NCI-H510A (cell line): Measurements from ENCODE around the gene SAPCD1.

Source experiments
- DNase-seq: peaks from one replicate; lab custom pipeline; 2025; lab: John Stamatoyannopoulos, UW

SAPCD1 gene

GRCh38 chr6:31750411-31751022, 11.9 kb upstream of the SAPCD1 start:
- no peak for DNase-seq

DNA sequence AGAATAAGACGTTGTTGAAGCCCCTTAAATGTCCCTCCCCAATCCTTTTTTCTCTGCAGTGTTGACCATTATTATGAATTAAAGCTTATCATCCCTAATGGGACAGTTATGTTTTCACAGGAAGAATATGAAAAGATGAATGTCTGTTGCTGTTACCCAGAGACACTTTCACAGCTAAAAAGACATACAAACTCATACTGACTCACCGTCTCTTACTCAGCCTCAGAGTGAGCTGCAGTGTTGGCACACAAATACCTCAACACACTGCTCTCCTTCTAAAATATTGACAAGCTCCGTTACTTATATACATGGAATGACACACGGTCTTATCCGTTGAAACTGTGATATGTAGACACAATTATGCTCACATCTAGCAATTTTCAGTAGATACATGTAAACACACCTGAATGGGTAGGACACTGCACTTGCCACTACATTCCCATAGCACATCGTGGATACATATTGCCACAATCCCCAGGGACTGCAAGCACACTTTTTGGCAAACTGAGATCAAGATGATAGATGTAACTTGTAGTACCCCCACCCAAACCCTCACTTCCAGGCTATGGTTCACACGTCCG, 9.6 kb upstream of the SAPCD1 start:
- no peak for DNase-seq

GRCh38 chr6:31758281-31758680, 4.2 kb upstream of the SAPCD1 start:
- no peak for DNase-seq

DNA sequence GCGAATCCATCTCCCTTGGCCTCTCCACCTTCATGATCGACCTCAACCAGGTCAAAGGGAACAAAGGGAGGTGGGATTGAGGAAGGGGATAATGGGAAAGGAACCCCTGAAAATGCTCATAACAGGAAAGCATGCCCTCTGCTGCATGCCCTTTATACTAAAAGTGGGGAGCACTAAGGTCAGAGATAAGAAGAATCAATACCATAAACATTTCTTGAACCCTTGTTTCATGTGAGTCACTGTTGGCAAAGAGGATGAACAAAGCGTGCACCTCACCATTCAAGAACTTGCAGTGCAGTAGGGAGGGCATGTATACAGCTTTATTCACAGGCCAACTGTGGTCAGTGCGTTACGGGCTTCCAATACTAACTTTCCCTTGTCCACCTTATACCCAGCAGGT, 1.7 kb upstream of the SAPCD1 start:
- DNase-seq = no peak

DNA sequence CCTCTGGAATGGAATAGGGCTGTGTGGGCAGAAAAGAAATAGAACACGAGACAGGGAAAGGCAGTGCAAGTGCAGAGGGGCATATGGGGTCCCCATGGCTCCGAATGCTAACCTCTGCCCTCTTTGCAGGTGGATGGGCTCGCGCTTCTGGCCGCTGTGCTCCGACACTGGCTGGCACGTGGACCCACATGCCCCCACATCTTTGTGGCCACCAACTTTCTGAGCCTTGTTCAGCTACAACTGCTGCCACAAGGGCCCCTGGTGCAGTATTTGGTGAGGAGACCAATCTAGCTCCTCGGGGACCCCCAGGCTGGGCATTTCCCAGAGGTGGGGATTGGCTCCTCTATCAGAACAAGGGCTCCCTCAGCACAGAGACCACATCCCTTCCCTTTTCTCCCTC, 1.1 kb upstream of the SAPCD1 start:
- no peak for DNase-seq

DNA sequence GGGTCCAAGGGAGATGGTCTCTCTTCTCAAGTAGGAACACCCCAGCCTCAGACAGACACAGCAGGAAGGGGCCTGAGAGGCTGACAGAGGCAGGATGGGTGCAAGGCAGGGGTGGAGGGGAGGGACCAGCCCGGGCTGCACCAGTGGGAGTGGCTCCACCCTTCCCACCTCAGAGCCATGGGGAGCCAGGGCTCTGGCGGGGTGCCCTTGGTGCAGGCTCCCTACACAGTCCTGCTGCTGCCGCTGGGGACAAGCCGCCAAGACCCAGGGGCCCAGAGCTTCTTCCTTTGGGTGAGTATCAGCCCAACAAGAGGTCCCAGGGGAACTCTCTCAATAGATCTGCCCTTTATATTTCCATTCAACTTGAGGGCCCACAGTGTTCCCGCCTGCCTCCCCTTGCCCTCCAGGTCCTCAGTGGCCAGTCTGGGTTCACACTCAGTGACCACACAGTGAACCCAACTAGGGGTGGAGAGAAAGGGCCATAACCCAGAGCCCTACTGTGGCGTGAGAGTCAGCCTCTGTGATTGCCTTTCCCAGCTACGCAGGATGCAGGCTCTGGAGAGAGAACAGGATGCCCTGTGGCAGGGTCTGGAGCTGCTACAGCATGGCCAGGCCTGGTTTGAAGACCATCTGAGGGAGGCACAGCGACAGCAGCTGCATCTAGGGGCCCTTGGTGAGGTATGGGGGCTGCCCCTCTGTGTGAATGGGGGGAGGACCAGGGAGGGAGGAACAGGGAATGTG, 592 bp downstream of the SAPCD1 start:
- DNase-seq = no peak

DNA sequence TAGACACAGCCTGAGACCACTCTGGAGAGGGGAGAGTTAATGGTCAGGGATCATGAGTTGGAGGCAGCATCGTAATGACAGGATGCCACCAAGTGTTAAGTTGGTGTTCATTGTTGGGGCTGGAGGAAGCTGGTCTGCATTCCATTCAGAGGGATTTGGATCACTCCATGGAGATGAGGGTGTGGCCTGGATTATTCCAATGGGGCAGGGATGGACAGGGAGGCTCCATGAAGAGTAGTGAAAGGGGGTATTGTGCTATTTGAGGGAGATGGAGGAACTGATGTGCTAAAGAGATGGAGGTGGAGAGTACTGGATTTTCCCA, 1.1 kb downstream of the SAPCD1 start:
- no peak for DNase-seq

- DNase-seq = no peak
Measured at GRCh38 chr6:31764198-31764597, 1.7 kb downstream of the SAPCD1 start.

DNA sequence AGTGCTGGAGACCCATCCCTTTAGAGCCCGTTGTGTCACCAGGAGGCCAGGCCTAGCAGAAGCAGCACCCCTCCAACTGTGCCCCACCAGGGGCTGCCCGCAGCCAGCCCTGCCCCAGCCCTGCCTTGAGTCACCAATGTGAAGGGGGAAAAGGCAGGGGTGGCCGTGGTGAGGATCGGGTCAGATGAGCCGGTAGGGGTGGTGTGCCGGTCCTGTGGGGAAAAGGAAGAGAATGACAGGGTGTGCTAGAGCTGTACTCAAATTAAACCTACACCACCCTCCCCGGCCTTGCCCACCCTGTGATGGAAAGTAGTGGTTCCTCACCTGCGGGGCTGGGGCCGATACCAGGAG, 3.1 kb downstream of the SAPCD1 start:
- DNase-seq = no peak

DNA sequence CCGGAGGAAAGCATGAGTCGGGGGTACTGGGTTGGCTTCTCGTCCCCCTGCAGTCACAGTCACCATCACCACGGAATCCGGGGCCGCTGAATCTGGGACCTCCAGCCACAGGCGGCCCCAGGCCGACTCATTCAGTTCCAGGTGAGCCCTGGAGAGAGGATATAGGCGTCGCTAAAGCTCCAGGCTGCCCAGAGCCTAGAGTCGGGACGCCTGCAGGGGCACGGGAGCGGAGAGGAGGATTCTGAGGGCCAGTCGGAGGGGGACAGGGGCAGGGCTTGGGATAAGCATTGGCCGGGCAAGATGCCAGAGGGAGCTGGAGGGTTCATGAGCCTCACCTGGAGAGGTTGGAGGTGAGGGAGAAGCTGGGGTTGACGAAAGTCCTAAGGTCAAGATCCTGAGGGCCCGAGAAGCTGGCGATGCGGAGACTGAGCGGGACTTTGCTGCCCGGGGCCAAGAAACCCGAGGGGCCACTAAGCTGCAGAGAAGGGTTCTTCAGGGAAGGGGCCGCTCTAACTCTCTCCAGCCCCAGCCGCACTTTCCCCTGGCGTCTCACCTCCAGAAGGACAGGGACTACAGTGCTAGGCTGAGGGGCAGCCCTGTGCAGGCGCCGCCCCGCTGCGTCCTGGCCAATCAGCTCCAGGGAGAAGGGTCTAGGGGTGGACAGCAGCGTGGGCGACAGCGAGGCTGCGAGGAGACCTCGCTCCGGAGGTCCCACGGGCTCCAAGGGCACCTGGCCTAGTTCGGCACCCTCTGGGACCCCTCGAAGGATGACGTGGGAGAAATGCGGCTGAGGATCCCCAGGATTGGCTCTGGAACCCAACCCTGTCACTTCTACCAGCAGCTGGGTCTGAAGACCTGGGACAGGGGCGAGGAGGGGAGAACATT, 3.7 kb downstream of the SAPCD1 start:
- DNase-seq = peak; percentile 25

DNA sequence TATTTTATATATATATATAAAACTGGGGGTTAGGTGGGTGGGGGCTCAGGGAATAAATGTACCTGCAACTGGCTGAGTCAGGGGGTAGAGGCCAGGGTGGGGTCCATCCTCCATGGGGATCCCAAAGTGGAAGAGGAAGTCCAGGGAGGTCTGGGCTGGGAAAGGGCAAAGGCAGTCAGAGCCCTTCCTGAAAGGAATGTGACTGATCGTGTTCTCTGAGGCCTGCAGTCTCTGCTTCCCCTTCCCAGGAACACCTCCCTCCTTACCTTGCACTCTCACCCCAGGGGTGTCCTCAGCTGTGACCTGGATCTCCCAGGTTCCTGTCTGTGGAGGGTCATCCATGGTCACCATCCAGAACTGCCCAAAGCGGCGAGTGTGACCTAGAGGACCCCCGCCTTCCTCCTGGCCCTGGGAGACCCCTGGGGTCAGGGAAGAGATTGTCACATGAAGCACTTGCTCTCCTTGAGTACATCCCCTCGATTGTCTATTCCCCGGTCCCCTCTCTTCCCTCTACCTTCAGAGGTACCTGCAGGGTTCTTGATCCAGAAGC, 4.7 kb downstream of the SAPCD1 start:
- DNase-seq = no peak

DNA sequence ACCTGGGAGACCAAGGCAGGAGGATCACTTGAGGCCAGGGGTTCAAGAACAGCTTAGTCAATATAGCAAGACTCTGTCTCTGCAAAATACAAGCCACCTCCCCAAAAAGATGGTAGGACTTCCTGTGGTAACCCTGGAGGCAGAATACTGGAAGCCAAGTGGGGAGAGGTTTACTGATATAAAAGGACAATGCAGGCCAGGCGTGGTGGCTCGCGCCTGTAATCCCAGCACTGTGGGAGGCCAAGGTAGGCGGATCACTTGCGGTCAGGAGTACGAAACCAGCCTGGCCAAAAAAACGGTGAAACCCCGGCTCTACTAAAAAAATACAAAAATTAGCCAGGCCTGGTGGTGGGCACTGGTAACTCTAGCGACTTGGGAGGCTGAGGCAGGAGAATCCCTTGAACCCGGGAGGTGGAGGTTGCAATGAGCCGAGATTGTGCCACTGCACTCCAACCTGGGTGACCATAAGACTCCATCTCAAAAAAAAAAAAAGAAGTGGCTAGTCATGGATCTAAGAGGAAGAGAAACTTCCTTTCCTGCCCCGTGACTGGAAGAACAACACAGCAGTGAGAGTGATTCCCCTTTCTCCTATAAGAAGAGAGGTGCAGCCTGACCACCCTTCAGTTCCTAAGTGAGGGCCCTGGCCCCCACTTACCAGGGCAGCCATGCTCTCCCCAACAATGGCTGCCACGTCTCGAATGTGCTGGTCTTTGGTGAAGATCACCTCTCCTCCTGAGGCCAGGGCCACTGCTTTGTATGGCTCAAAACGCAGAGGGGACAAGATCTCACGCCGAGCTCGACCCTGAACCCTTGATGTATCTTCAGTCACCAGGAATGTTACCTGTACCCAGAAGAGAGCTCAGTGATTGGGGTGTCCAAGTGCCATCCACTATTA, 6.2 kb downstream of the SAPCD1 start:
- DNase-seq = no peak

- peak; percentile 33 for DNase-seq
Measured at GRCh38 chr6:31769684-31770371, 7.4 kb downstream of the SAPCD1 start.

DNA sequence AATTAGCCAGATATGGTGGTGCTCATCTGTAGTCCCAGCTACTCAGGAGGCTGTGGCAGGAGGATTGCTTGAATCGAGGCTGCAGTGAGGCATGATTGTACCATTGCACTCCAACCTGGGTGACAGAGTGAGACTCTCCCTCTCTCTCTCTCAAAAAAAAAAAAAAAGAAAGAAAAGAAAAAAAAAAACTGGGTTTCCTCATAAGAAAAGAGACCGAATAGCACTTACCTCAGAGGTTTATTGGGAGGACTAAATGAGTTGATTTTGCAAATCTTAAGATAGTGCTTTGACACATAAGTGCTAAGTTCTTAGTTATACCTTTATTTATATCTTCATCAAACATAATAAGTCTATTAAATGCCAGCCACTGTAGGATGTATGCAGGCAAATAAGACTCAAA, 8.4 kb downstream of the SAPCD1 start:
- no peak for DNase-seq

DNA sequence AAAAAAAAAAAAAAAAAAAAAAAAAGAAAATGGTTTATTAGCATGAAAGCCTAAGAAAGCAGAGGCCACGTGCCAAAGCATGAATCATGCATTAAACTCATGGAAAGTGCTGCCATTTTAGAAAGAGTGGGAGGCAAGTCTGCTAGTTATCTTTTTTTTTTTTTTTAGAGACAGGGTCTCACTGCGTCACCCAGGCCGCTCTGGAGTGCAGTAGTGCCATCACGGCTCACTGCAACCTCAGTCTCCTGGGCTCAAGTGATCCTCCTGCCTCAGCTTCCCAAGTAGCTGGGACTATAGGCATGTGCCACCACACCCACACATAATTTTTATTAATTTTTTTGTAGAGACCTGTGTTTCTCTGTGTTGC, 9.5 kb downstream of the SAPCD1 start:
- DNase-seq = no peak

- no peak for DNase-seq
Measured at GRCh38 chr6:31775184-31775583, 12.7 kb downstream of the SAPCD1 start.

- no peak for DNase-seq
Measured at GRCh38 chr6:31775633-31776484, 13.4 kb downstream of the SAPCD1 start.

GRCh38 chr6:31776485-31776988, 14.1 kb downstream of the SAPCD1 start:
- peak; percentile 72 for DNase-seq

- peak; percentile 93 for DNase-seq
Measured at GRCh38 chr6:31776989-31777666, 14.7 kb downstream of the SAPCD1 start, which contains the start of gene VWA7. VWA7 (minus strand) TSS chr6:31777328; CDS start chr6:31776779, 549 bp downstream.
